Trophoblast cell (in vitro differentiated cells and primary cell): ENCODE measurements around the gene POT1.

ENCODE experiments used
- DNase-seq, 2 donors: peaks; one replicate each; pipeline ENCODE4 v3.0.0-alpha.2; 2016
- H2AFZ ChIP-seq: 2 replicates; pipeline ENCODE4 v1.6.1; 2013; ENCODE audit warnings: low read length, moderate library complexity, mild to moderate bottlenecking; ENCODE audit not compliant: insufficient read depth, poor library complexity
- H2AK5ac ChIP-seq: 2 replicates; pipeline ENCODE4 v1.6.1; 2013; ENCODE audit warnings: mild to moderate bottlenecking, low read length
- H2BK120ac ChIP-seq: 2 replicates; pipeline ENCODE4 v1.6.1; 2013; ENCODE audit warnings: low read length, mild to moderate bottlenecking, moderate library complexity; ENCODE audit not compliant: insufficient read depth, poor library complexity
- H2BK12ac ChIP-seq: 2 replicates; pipeline ENCODE4 v1.6.1; 2013; ENCODE audit warnings: mild to moderate bottlenecking, low read length, moderate library complexity
- H2BK5ac ChIP-seq: 2 replicates; pipeline ENCODE4 v1.6.1; 2013; ENCODE audit warnings: low read length, low read depth, moderate library complexity, mild to moderate bottlenecking; ENCODE audit not compliant: poor library complexity
- H3K14ac ChIP-seq: 2 replicates; pipeline ENCODE4 v1.6.1; 2013; ENCODE audit warnings: mild to moderate bottlenecking, low read length
- H3K18ac ChIP-seq: 2 replicates; pipeline ENCODE4 v1.6.1; 2013; ENCODE audit warnings: mild to moderate bottlenecking, low read length
- H3K23ac ChIP-seq: 2 replicates; pipeline ENCODE4 v1.6.1; 2013; ENCODE audit warnings: low read length
- H3K27ac ChIP-seq: 2 replicates; pipeline ENCODE4 v1.5.1; 2013; ENCODE audit warnings: low read depth, mild to moderate bottlenecking, inconsistent platforms, low read length, moderate library complexity
- H3K27me3 ChIP-seq: 2 replicates; pipeline ENCODE4 v1.6.1; 2013; ENCODE audit warnings: inconsistent platforms, mild to moderate bottlenecking, low read length, moderate library complexity; ENCODE audit not compliant: insufficient read depth
- H3K36me3 ChIP-seq, 2 experiments: 1 replicate in 1 of 2; 2 replicates in 1 of 2; pipeline ENCODE4 v1.6.1; 2013; ENCODE audit warnings: low read length in 2 of 2, mild to moderate bottlenecking in 2 of 2, moderate library complexity in 1 of 2; ENCODE audit not compliant: insufficient read depth in 2 of 2, control insufficient read depth in 1 of 2
- H3K4ac ChIP-seq: 2 replicates; pipeline ENCODE4 v1.6.1; 2013; ENCODE audit warnings: low read depth, mild to moderate bottlenecking, low read length, moderate library complexity
- H3K4me1 ChIP-seq, 2 experiments: 1 replicate in 1 of 2; 2 replicates in 1 of 2; pipeline ENCODE4 v1.6.1; 2013; ENCODE audit warnings: low read length in 2 of 2, mild to moderate bottlenecking in 2 of 2, moderate library complexity in 1 of 2; ENCODE audit not compliant: insufficient read depth in 2 of 2, control insufficient read depth in 1 of 2
- H3K4me2 ChIP-seq: 2 replicates; pipeline ENCODE4 v1.6.1; 2013; ENCODE audit warnings: inconsistent platforms, mild to moderate bottlenecking, low read length, moderate library complexity
- H3K4me3 ChIP-seq: 2 replicates; pipeline ENCODE4 v1.5.1; 2013; ENCODE audit warnings: mild to moderate bottlenecking, low read depth, low read length, inconsistent platforms
- H3K79me1 ChIP-seq: one replicate; pipeline ENCODE4 v1.6.1; 2013; ENCODE audit warnings: low read length
- H3K79me2 ChIP-seq: 2 replicates; pipeline ENCODE4 v1.6.1; 2013; ENCODE audit warnings: low read length, mild to moderate bottlenecking; ENCODE audit not compliant: control insufficient read depth, insufficient read depth, poor library complexity
- H3K9ac ChIP-seq: 2 replicates; pipeline ENCODE4 v1.6.1; 2013; ENCODE audit warnings: mild to moderate bottlenecking, low read length
- H3K9me3 ChIP-seq: 2 replicates; pipeline ENCODE4 v1.6.1; 2013; ENCODE audit warnings: low read depth, mild to moderate bottlenecking, control low read depth, inconsistent platforms, low read length; ENCODE audit not compliant: insufficient read depth
- H4K12ac ChIP-seq: 2 replicates; pipeline ENCODE4 v1.6.1; 2013; ENCODE audit warnings: low read depth, mild to moderate bottlenecking, low read length, moderate library complexity
- H4K8ac ChIP-seq: 2 replicates; pipeline ENCODE4 v1.6.1; 2013; ENCODE audit warnings: low read depth, mild to moderate bottlenecking, low read length, moderate library complexity
- H4K91ac ChIP-seq: one replicate; pipeline ENCODE4 v1.6.1; 2013; ENCODE audit warnings: low read depth, mild to moderate bottlenecking, low read length, moderate library complexity
- WGBS: extraction: QIAGEN DNeasy Blood & Tissue Kit; methylation state at CpG from one replicate; pipeline ENCODE4 v1.1.7; 2013; ENCODE audit warnings: missing lambda C conversion rate; ENCODE audit not compliant: insufficient read length, insufficient coverage; ENCODE audit errors: extremely low coverage; 5-methylcytosine and 5-hydroxymethylcytosine counted together

The POT1 gene

DNA sequence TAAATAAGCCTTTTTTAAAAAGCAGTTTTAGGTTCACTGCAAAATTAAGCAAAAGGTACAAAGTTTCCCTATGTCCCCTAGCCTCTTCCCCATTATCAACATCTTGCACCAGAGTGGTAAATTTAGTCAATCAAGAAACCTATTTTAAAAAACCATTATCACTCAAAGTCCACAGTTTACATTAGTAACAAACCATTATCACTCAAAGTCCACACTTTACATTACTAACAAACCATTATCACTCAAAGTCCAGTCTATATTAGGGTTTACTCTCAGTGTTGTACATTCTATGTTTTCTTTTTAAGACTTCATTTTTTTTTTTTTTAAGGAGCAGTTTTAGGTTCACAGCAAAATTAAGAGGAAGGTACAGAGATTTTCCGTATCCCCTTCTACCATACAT is 89.9 kb downstream of the POT1 start:
- no peaks in the 10 kb centered on the region for H3K79me2 ChIP-seq
- H3K36me3 ChIP-seq = no peaks in the 10 kb centered on the region
- no peak overlapping the region for H2AFZ ChIP-seq
- no peaks in the 10 kb centered on the region for H3K4me1 ChIP-seq
- no peak overlapping the region for H3K4me2 ChIP-seq
- no peak overlapping the region for H3K4me3 ChIP-seq
- no peak overlapping the region for H2BK12ac ChIP-seq
- H3K9ac ChIP-seq = no peak overlapping the region
- WGBS = no CpG with 5 or more reads among the region's 1 CpG
- H4K91ac ChIP-seq = no peak overlapping the region
- no peak overlapping the region for H2AK5ac ChIP-seq
- H3K27me3 ChIP-seq = no peaks in the 10 kb centered on the region
- H3K18ac ChIP-seq = no peak overlapping the region
- H3K4ac ChIP-seq = no peak overlapping the region
- no peaks in the 10 kb centered on the region for H3K79me1 ChIP-seq
- no peak overlapping the region for H2BK5ac ChIP-seq
- H3K27ac ChIP-seq = no peak overlapping the region
- no peak overlapping the region for H4K12ac ChIP-seq
- no peak for DNase-seq
- peaks cover 1% of the 10 kb centered on the region for H3K9me3 ChIP-seq
- H3K14ac ChIP-seq = no peak overlapping the region
- H4K8ac ChIP-seq = no peak overlapping the region
- H2BK120ac ChIP-seq = no peak overlapping the region
- no peak overlapping the region for H3K23ac ChIP-seq

DNA sequence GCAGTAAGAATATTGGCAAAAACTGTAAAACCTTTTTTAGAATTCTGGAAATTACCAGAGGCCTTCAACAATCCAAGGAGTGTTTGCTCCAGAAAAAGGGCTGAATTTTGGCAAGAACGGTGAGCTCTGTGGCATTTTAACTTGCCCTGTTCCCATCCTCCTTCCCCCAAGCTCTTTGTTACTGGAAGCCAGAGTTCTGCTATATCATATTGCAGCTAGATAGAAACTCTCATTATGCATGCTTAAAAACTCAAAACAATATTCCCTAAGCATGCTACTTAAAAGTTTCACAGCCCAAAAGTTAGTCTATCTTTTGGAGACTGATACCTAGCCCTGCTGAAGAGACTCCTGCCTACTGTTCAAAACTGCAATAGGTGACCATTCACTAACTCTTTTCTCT is 93.5 kb downstream of the POT1 start:
- H3K18ac ChIP-seq = no peak overlapping the region
- no peaks in the 10 kb centered on the region for H3K79me2 ChIP-seq
- H3K27ac ChIP-seq = no peak overlapping the region
- no peak overlapping the region for H2AFZ ChIP-seq
- no peaks in the 10 kb centered on the region for H3K79me1 ChIP-seq
- WGBS = no CpG with 5 or more reads among the region's 1 CpG
- peak overlapping the region; percentile 66 for H2BK120ac ChIP-seq
- H3K23ac ChIP-seq = no peak overlapping the region
- H4K91ac ChIP-seq = no peak overlapping the region
- H3K9me3 ChIP-seq = peaks cover 1% of the 10 kb centered on the region
- H3K4ac ChIP-seq = no peak overlapping the region
- H4K12ac ChIP-seq = no peak overlapping the region
- H3K36me3 ChIP-seq = peaks cover 0 to 2% of the 10 kb centered on the region in 2 experiments
- no peak overlapping the region for H3K9ac ChIP-seq
- no peak overlapping the region for H2AK5ac ChIP-seq
- DNase-seq = no peak
- no peak overlapping the region for H3K14ac ChIP-seq
- H4K8ac ChIP-seq = no peak overlapping the region
- H2BK5ac ChIP-seq = no peak overlapping the region
- H3K4me3 ChIP-seq = no peak overlapping the region
- H3K4me2 ChIP-seq = no peak overlapping the region
- peak overlapping the region; percentile 31 for H2BK12ac ChIP-seq
- no peaks in the 10 kb centered on the region for H3K4me1 ChIP-seq
- no peaks in the 10 kb centered on the region for H3K27me3 ChIP-seq

DNA sequence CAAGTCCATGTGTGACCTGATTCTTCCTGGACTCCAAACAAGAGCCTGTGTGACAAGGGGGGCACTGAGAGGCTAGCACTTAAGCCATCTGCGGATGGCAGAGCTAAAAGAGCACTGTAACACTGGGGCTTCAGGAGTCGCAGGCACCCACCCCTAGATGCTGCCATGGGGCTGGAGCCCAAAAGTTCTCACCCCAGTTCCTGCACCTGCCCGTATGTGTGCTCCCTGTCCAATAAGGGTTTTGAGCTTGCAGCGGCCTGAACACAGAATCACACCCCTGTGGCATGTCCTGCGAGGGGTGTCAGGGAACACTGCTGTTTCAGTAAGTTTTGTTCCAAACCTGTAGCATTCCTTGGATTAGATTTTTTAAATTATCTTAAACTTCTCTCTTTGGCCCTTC is 110.8 kb downstream of the POT1 start:
- Histone ChIP-seq H3K36me3 (no peaks in the 10 kb centered on the region), H3K18ac (no peak overlapping the region), H3K4me3 (no peak overlapping the region), H3K27me3 (no peaks in the 10 kb centered on the region), H3K23ac (no peak overlapping the region), H3K4ac (no peak overlapping the region), H3K9me3 (peaks cover 5% of the 10 kb centered on the region), H3K79me2 (no peaks in the 10 kb centered on the region), H4K8ac (no peak overlapping the region), H4K12ac (no peak overlapping the region), H3K14ac (no peak overlapping the region), H3K4me1 (peaks cover 0 to 2% of the 10 kb centered on the region in 2 experiments), H3K4me2 (no peak overlapping the region), H4K91ac (no peak overlapping the region), H3K79me1 (no peaks in the 10 kb centered on the region), H2AFZ (no peak overlapping the region), H2BK5ac (no peak overlapping the region), H3K9ac (no peak overlapping the region), H3K27ac (no peak overlapping the region), H2BK12ac (no peak overlapping the region), H2AK5ac (no peak overlapping the region), H2BK120ac (no peak overlapping the region)
- WGBS = no CpG with 5 or more reads among the region's 5 CpGs
- DNase-seq = no peak

DNA sequence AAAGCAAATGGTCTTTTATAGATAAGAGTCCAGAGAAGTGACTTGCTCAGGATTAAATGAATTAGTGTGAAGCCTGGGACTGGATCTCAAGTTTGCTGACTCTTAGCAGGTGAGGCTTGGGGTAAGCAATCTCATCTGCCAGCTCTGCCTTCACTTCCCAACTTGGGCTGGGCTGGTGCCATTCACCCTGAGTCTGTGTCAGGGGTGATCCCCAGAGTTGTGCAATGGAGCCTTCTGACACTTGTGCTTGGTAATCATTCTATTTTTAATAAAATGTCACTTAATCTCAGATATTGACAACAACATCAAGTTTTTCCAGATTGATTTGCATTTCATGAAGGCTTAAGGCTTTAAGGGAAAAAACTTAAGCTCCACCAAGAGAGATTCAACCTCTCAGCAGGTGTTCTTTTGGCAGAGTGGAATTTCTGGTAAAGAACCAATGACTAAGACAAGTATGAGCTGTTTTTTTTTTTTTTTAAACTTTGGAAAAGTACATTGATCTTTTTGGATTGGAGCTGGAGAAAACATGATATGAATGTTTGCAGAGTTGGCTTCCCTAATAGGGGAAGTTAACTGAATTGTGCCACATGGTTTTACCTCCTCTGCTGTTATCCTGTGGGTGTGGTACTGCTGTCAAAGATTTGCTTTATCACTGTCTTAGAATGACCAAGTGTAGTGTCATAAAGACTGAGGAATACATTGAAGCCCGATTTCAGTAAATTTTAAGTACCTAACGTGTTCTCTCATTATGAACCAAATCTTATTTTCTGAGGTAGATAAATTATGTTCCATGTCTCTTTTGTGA is 115.4 kb downstream of the POT1 start:
- no peaks in the 10 kb centered on the region for H3K27me3 ChIP-seq
- H3K79me2 ChIP-seq = no peaks in the 10 kb centered on the region
- H4K12ac ChIP-seq = no peak overlapping the region
- H3K4me2 ChIP-seq = no peak overlapping the region
- H4K91ac ChIP-seq = no peak overlapping the region
- H2AK5ac ChIP-seq = no peak overlapping the region
- H2BK120ac ChIP-seq = no peak overlapping the region
- no peak overlapping the region for H3K4ac ChIP-seq
- peaks cover 5% of the 10 kb centered on the region for H3K9me3 ChIP-seq
- DNase-seq = no peak
- H3K23ac ChIP-seq = no peak overlapping the region
- no peaks in the 10 kb centered on the region for H3K4me1 ChIP-seq
- H3K36me3 ChIP-seq = no peaks in the 10 kb centered on the region
- peak overlapping the region; percentile 76 for H2BK12ac ChIP-seq
- H3K14ac ChIP-seq = no peak overlapping the region
- H3K27ac ChIP-seq = no peak overlapping the region
- no peak overlapping the region for H4K8ac ChIP-seq
- no peak overlapping the region for H2BK5ac ChIP-seq
- no CpG with 5 or more reads among the region's 2 CpGs for WGBS
- no peaks in the 10 kb centered on the region for H3K79me1 ChIP-seq
- no peak overlapping the region for H3K9ac ChIP-seq
- H2AFZ ChIP-seq = no peak overlapping the region
- no peak overlapping the region for H3K4me3 ChIP-seq
- H3K18ac ChIP-seq = no peak overlapping the region
